ENCODE data around the gene DAPP1. TPM values are rescaled to one million over a fixed set of nuclear protein-coding genes. Genes with fewer than 3 reads are reported as not detected.

Gene DAPP1
- total RNA-seq, 1 donor from 2014 or later, result 54.7 TPM

DNA sequence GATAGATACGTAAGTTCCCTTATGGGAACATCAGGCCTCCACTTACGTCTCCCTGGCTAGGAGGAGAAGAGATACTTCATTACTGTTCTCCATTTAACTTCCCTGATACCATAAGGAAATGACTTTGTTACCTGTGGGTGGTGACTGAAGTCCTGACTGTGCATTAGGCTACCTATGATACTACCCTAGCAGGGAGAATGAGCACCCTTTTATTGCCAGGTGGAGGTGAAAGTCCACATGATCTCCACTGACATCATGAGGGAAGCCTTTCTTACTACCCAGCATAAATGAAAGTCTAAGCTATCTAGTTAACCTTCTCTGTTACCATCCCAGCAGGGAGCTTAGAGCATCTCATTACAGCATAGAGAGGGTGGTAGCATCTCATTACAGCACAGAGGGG is 102.0 kb downstream of the DAPP1 start:
- ATAC-seq, result no peak

Other genes starting within 250 kb of the DAPP1 start
- gene MTTP, start 242.0 kb upstream of the DAPP1 start, total RNA-seq, result not detected
- not detected for gene C4orf54, start 159.0 kb upstream of the DAPP1 start, total RNA-seq
- gene LAMTOR3, start 77.6 kb downstream of the DAPP1 start, total RNA-seq, result 36.8 TPM
- 22.2 TPM for gene DNAJB14, start 129.8 kb downstream of the DAPP1 start, total RNA-seq
- 237 TPM for gene H2AZ1, start 133.4 kb downstream of the DAPP1 start, total RNA-seq

Measured in esophagus mucosa (tissue), 1 donor.